Heart right ventricle (tissue), 16 donors: ENCODE results near the gene KIAA1328. TPM values are rescaled to one million over a fixed set of nuclear protein-coding genes. Genes with fewer than 3 reads are reported as not detected.

Source experiments
- ATAC-seq, 8 donors: fragments of 200-7000 bp; cut with Tn5 transposase; one replicate each; pipeline ENCODE4 v1.9.1; 2020; ENCODE audit warnings: mild to moderate bottlenecking in 8 of 8, moderate library complexity in 8 of 8, moderate number of reproducible peaks in 1 of 8
- DNase-seq, 2 donors: peaks; one replicate each; pipeline ENCODE4 v3.0.0-alpha.2; 2020
- H3K27ac ChIP-seq, 10 donors: fragments of 200-600 bp; sonication (generic) in 2 of 10; one replicate each; pipeline versions ENCODE4 v1.5.0 to v1.8.0; 2020 to 2022; ENCODE audit warnings: mild to moderate bottlenecking in 3 of 10
- H3K27me3 ChIP-seq, 7 donors: fragments of 200-600 bp; one replicate each; pipeline ENCODE4 v1.8.0; 2021 to 2022; ENCODE audit warnings: mild to moderate bottlenecking in 2 of 7
- H3K36me3 ChIP-seq, 9 donors: fragments of 200-600 bp; sonication (generic) in 1 of 9; one replicate each; pipeline versions ENCODE4 v1.5.0 to v1.8.0; 2020 to 2022; ENCODE audit warnings: mild to moderate bottlenecking in 2 of 9
- H3K4me1 ChIP-seq, 9 donors: fragments of 200-600 bp; sonication (generic) in 1 of 9; one replicate each; pipeline versions ENCODE4 v1.5.0 to v1.8.0; 2020 to 2022; ENCODE audit warnings: mild to moderate bottlenecking in 4 of 9
- H3K4me3 ChIP-seq, 10 donors: fragments of 200-600 bp; sonication (generic) in 2 of 10; one replicate each; pipeline versions ENCODE4 v1.5.0 to v1.8.0; 2020 to 2022; ENCODE audit warnings: mild to moderate bottlenecking in 7 of 10, moderate library complexity in 2 of 10
- H3K9me3 ChIP-seq, 11 donors: fragments of 200-600 bp in 10 of 11; sonication (generic) in 2 of 11; one replicate each; pipeline versions ENCODE4 v1.5.0 to v1.8.0; 2013 to 2022; ENCODE audit warnings: mild to moderate bottlenecking in 2 of 11, control low read depth in 1 of 11, moderate library complexity in 1 of 11
- WGBS, 2 donors: extraction: QIAGEN DNeasy Blood & Tissue Kit; methylation state at CpG; one replicate each; pipeline ENCODE4 v1.1.7; 2013; ENCODE audit warnings: inconsistent platforms in 1 of 2; 5-methylcytosine and 5-hydroxymethylcytosine counted together
- intact Hi-C, 10 donors: fragments of 100-400 bp; cut with DNase I; formaldehyde crosslinking; loops; one replicate each; pipeline versions ENCODE4 v1.11.1 to v1.14.2; 2022
- polyA plus RNA-seq, 2 donors: library from polyadenylated mRNA; stranded (reverse); fragments of 200-250 nt; gene quantifications; one replicate each; pipeline ENCODE4 v1.2.3, GENCODE V29; 2013
- total RNA-seq, 10 donors: library from RNA; stranded (reverse); fragmentation: NEBNext Ultra II Directional in 3 of 10; extraction: Animal tissue kit (Norgen Biotek cat#: 25700) in 3 of 10; gene quantifications; one replicate each; pipeline versions ENCODE4 v1.2.1 to v1.2.4, GENCODE V29; 2021 to 2023
- TF ChIP-seq, protein P1 (sequence below), 9 donors: fragments of 200-600 bp; sonication (generic) in 2 of 9; IDR thresholded peaks; one replicate each; pipeline versions ENCODE4 v1.5.0 to v1.8.0; 2021 to 2022; ENCODE audit warnings: antibody characterized with exemption in 9 of 9, mild to moderate bottlenecking in 5 of 9, moderate library complexity in 1 of 9
- donor health status: Arrhythmogenic right ventricular cardiomyopathy.
- donor health status: ischemic (EF 13 %, LVEDD 7.1; RV severe dilation, severe dysfunction).
- donor health status: healthy with polysubstance abuse.
- donor health status: DM: no; HTN: yes; CAD: no.
- donor health status: DM: no; HTN: no; CAD: no.
- donor health status: ischemic (EF 25% LVEDD 6.9; RV normal size, moderate dysfunction).
- donor health status: ischemic (EF 25% LVEDD 5.7; RV mildly dilated, moderate dysfunction).
- donor health status: healthy.
- donor health status: DM: yes; HTN: yes; CAD: no.
- donor health status: Ischemic cardiomyopathy.
- donor health status: ischemic (EF 35%, LVEDD 5.7; RV mildly dilated, moderate dysfunction).
- donor health status: nonischemic (EF 11% LVEDD 7.7; RV severe dilation, severe dysfunction).
- donor health status: DM: yes; HTN: yes; CAD: no.
- donor health status: PGD.
- donor health status: ischemic (EF 29% LVEDD 5.4; RV normal size, mild dysfunction).
- donor health status: nonischemic (EF 23%, LVEDD 6.1; RV moderate dilation, normal function).

Gene KIAA1328
- total and polyA plus RNA-seq, 12 donors = 1.9 to 6.3 (median 5.1) TPM

DNA sequence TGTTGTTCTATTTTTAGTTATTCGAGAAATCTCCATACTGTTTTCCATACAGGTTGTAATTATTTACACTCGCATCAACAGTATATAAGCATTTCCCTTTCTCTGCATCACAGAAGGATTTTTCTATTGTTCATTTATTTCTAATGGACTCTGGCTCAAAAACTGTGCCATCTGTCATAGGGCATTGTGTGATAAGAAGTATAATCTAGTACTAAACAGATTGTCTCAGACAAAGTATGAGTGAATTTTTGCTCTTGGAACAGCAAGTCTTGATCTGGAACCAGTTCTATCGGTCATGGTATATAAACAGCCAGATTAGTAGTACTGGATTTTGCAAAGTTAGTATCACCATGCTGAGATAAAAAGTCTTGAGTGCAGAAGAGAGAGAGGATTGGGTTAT is 145.8 kb downstream of the KIAA1328 start:
- DNase-seq = no peak
- Histone ChIP-seq H3K4me1 (no peaks in the 10 kb centered on the region), H3K9me3 (peaks cover 0 to 32% (median 12%) of the 10 kb centered on the region in 11 donors)

DNA sequence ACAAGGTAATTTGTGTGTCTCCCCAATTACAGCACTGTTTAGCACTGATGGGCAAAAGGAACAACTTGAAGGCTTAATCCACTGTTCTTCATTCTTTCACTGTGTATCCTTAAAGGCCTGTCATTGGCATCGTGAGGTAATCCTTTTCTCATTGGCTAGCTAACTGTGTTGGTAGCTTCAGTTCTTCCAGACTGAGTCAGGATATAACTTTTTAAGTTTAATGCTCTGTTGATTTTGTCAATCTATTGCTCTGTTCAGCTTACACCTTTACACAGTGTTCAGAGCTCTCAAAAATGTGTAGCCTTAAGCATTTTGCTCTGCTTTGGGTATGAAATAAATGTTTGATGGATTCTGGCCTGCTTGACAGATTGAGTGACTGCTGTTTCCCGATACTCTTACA is 148.2 kb downstream of the KIAA1328 start:
- no peaks in the 10 kb centered on the region for H3K4me1 ChIP-seq
- no peak overlapping the region for H3K27ac ChIP-seq
- H3K27me3 ChIP-seq = no peaks in the 10 kb centered on the region
- H3K36me3 ChIP-seq = peaks cover 0 to 4% (median 0%) of the 10 kb centered on the region in 9 donors
- 87 to 88% methylated on average over 2 of the region's 2 CpGs for WGBS, 2 donors
- H3K4me3 ChIP-seq = no peak overlapping the region
- no peak for DNase-seq
- no peak for ATAC-seq
- intact Hi-C loops = no loop called here
- peaks cover 0 to 14% (median under 1%) of the 10 kb centered on the region in 11 donors for H3K9me3 ChIP-seq
- TF ChIP-seq, protein P1, sequence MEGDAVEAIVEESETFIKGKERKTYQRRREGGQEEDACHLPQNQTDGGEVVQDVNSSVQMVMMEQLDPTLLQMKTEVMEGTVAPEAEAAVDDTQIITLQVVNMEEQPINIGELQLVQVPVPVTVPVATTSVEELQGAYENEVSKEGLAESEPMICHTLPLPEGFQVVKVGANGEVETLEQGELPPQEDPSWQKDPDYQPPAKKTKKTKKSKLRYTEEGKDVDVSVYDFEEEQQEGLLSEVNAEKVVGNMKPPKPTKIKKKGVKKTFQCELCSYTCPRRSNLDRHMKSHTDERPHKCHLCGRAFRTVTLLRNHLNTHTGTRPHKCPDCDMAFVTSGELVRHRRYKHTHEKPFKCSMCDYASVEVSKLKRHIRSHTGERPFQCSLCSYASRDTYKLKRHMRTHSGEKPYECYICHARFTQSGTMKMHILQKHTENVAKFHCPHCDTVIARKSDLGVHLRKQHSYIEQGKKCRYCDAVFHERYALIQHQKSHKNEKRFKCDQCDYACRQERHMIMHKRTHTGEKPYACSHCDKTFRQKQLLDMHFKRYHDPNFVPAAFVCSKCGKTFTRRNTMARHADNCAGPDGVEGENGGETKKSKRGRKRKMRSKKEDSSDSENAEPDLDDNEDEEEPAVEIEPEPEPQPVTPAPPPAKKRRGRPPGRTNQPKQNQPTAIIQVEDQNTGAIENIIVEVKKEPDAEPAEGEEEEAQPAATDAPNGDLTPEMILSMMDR (IDR thresholded peaks at IDR 0.05) = no peak

More for the DNA sequence above, 145.8 kb downstream of the KIAA1328 start:
- H3K36me3 ChIP-seq = peaks cover 0 to 4% (median 0%) of the 10 kb centered on the region in 9 donors
- H3K27ac ChIP-seq = no peak overlapping the region
- no peak overlapping the region for H3K4me3 ChIP-seq
- TF ChIP-seq, protein P1 (IDR thresholded peaks at IDR 0.05) = no peak
- no peak for ATAC-seq
- intact Hi-C loops = no loop called here
- WGBS, 2 donors = 94 to 96% methylated on average over 3 of the region's 3 CpGs
- no peaks in the 10 kb centered on the region for H3K27me3 ChIP-seq

DNA sequence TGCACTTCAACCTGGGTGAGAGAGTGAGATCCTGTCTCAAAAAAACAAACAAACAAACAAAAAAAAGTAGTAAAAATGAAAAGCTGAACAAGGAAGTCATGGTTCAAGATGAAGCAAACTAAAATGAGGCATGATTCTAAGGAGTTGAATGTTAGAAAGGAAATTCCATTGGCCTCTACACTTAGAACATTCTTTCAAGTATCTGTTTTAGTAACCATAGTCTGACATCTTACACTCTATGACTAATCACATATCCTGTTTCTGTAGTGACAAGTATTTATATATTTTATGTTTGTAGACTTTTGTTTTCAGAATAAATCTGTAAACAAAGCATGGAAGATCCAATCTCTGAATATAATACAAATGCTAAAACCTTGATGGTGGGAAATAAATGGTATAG is 164.1 kb downstream of the KIAA1328 start:
- H3K4me1 ChIP-seq = no peaks in the 10 kb centered on the region
- ATAC-seq (no peak), DNase-seq (no peak)
- intact Hi-C loops = no loop called here
- H3K9me3 ChIP-seq = peaks cover 0 to 8% (median 0%) of the 10 kb centered on the region in 11 donors
- peaks cover 0 to 11% (median 0%) of the 10 kb centered on the region in 9 donors for H3K36me3 ChIP-seq
- TF ChIP-seq, protein P1 (IDR thresholded peaks at IDR 0.05) = no peak
- no peaks in the 10 kb centered on the region for H3K27me3 ChIP-seq
- H3K27ac ChIP-seq = no peak overlapping the region
- H3K4me3 ChIP-seq = no peak overlapping the region

DNA sequence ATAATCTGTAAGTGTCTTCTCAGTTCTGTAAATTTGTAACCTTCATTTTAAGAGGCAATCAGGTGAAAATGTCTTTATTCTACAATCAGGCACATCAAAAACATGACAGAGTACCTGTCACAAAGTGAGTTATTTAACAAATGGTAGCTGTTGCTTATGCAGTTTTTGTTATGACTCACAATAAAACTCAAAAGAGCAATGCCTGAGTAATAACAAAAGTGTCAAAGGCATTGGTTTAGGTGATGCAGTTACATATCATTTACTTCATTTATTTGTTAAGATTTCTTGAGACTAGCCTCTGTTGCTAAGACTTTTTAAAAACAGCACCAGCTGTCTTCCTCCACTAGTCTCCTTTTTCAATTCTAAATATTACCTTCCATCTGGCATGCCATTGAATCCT is 177.8 kb downstream of the KIAA1328 start:
- Histone ChIP-seq H3K27ac (no peak overlapping the region), H3K36me3 (no peaks in the 10 kb centered on the region), H3K9me3 (no peaks in the 10 kb centered on the region), H3K27me3 (no peaks in the 10 kb centered on the region), H3K4me1 (no peaks in the 10 kb centered on the region), H3K4me3 (no peak overlapping the region)
- ATAC-seq (no peak), DNase-seq (no peak)
- intact Hi-C loops = no loop called here
- TF ChIP-seq, protein P1 (IDR thresholded peaks at IDR 0.05) = no peak
